Effector CD8-positive, alpha-beta T cell (primary cell): ENCODE data around the gene SGMS2.
A peak's percentile ranks its signal among the peaks of the same experiment; 100 is the strongest.
"Not testable (repeated sequence)": the region's sequence is repeated elsewhere in the genome, so short reads cannot be mapped to it uniquely, and the experiment has no call there.

Source experiments
- DNase-seq: peaks from one replicate; lab custom pipeline; 2025; lab: John Stamatoyannopoulos, UW

The SGMS2 gene

GRCh38 chr4:107913283-107913899, 88.7 kb downstream of the SGMS2 start:
- no peak for DNase-seq

GRCh38 chr4:107915220-107915619, 90.5 kb downstream of the SGMS2 start:
- DNase-seq, result no peak

GRCh38 chr4:107916623-107917022, 91.9 kb downstream of the SGMS2 start:
- no peak for DNase-seq

DNA sequence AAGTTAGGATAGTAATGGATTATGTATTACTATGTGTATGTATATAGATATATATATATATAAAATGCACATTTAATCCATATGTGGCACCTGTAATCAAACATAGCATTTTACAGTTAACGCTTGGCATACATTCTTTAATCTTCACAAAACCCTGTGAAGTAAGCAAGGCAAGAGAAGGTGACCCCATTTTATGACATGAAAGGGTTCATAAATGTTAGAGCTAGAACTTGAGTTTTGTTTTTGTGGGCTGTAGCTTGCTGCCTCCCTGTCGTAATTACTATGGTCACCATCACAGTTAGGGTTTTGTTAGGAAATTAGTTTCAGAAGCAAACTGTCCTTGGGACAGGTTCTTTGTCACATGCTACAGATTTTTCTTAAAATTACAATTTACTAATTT, 92.8 kb downstream of the SGMS2 start:
- no peak for DNase-seq

GRCh38 chr4:107922486-107923473, 98.0 kb downstream of the SGMS2 start:
- DNase-seq, result no peak

- DNase-seq, result not testable (repeated sequence)
These were observed 101.0 kb downstream of the SGMS2 start for GRCh38 chr4:107925713-107926112.

DNA sequence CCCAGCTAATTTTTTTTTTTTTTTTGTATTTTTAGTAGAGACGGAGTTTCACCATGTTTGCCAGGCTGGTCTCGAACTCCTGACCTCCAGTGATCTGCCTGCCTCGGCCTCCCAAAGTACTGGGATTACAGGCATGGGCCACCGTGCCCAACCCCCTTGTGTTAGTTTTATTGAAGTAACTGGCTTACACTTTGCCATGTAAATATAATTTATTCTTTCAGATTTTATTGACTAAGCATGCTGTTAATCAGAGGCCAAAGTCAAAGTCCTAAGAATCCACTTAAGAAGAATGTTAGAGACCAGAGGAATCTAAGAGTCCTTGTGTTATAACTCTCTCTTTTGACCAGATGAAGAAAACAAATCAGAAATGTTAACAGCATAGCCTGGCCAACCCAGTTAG, 102.1 kb downstream of the SGMS2 start:
- DNase-seq, result not testable (repeated sequence)

DNA sequence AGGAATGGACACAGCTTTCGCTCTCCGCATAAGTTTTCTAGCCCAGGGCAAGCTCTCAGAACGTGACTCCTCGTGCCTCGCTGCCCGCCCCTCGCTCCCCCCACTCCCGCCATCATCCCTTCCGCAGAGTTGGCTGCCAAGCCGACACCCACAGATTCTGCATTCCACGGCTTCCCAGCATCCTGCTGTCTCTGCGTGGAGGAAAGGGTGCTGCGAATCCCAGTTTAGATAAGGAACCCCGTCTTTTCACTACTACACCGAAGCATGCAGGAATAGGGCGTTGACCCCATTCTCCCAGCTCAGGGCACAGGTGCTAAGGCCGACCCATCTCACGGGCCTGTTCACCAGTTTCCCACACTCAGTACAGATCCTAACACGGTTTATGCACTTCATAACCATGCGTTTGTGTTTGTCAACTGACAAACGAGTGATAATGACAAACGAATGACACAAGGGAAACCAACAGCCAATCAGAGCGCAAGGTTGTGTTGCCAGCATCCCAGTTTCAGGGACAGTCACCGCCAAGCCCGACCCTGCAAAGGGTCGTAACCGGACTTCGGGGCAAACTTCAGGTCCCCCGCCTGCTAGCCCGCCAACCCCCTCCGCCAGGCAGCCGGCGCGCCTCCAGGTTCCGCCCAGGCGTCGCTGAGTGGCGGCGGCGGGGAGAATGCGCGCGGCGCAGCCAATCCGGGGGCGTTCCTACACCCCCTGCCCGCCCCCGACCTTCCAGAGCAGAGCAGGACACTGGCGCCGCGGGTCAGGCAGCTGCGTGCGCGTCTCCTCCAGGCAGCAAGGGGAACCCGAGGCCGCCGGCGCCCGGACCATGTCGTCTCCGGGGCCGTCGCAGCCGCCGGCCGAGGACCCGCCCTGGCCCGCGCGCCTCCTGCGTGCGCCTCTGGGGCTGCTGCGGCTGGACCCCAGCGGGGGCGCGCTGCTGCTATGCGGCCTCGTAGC, 106.4 kb downstream of the SGMS2 start, which contains the start of gene CYP2U1:
TSS of gene CYP2U1 (plus strand) at position 729 of the 954 bp plus-strand sequence. CDS start at position 824, 95 bp downstream.
- peak; percentile 76 for DNase-seq

- no peak for DNase-seq
These were observed 107.1 kb downstream of the SGMS2 start for GRCh38 chr4:107931775-107932321.

DNA sequence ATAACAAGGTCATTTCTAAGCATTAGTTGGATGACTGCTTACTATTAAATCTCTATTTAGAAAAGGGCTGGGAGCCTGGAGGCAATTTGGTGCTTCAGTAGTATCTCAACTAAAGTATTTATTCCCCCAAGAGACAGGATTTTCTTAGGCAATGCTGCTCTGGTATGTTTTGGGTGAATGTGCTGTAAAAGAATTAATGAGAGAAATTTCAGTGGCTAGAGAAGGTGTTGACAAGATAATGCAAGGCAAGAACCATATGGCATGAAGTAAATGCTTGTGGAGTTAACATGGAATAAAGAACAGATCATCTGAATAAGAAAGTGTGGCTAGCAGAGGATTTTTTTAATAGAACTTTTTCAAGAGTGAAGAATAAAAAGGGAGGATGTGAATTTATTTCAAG, 110.5 kb downstream of the SGMS2 start:
- DNase-seq, result no peak

DNA sequence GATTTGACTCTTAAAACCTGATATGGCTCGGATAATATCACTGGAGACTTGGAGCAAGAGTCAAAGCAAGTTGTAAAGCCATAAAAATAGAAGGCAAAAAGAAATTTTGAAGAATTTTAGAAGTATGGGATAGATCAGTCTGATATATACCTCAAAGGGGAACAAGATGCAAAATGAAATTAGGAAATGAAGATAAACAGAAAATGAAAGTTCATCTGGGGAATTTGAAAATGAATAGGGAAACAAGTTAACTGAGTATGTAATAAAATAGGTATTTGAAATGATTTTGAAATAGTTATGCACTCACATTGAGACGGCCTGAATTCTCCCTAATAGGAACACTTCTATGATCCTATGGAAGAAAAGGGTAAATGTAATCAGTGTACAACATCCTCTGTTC, 112.3 kb downstream of the SGMS2 start:
- no peak for DNase-seq

DNA sequence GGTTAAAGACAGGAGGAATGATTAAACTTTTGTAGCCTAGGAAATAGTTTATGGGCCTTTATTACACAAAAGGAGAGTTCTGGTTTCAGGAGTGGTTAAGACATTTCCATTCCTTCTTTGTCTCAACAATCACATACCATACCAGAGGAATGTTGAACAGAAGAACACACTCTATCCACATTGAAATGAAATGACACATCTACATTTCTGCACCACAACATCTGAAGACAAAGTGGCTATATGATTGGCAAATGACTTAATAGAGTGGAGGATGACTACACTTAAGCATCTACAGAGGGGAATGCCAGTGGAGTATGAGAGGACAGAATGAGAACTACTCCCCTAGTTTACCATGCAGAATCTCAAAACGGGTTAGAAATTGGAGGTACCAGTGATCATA, 114.6 kb downstream of the SGMS2 start:
- no peak for DNase-seq

DNA sequence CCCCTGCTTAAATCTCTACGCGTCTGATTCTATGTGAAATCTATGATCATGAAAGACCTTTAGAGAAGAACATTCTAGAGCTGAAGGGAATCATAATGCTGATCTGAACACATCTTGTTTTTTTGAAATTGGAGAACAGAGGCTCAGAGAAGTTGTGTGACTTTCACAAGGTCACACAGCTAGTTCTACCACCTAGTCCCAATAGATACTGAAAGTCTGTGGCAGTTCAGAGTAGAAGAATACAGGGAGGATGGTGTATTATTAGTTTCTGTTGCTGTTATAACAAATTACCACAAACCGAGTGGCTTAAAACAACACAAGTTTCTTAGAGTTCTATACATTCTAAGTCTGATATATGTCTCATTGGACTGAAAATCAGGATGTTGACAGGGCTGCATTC, 121.1 kb downstream of the SGMS2 start:
- DNase-seq, result no peak

DNA sequence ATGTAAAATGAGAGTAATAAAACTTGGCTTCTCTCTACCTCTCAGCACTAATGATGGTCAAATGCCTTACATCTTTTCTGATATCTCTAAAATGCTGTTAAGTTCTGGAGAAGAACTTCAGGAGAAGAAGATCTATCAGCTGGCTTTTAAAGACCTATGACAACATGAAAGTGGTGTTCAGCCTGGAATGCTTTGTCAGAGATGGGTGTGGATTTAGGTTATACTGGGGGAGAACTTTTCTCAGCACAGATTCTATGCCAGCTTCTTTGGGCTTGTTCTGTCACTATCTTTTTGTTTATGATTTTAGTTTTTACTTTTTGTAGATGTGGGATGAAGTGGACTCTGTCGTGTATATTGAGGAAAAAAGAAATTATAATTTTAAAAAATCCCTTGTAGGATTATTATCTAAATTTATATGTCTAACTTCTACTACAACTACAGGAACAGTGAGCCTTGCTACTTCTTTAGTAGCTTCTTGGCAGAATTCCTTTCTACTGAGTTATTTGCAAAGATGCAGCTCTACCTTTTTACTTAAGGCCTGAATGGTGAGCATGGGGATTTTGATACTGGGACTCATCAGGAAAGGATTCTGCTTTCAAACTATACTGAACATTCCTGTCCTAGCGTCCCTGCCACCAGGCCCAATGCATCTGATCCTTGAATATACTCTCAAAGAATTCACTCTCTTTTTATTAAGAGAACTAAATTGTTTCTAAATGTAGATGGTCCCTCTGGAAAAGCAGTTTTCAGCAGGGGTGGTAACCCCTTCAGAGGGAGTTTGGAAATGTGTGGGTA, 126.2 kb downstream of the SGMS2 start:
- no peak for DNase-seq

- DNase-seq, result no peak
These were observed 126.8 kb downstream of the SGMS2 start for GRCh38 chr4:107951551-107951950.

DNA sequence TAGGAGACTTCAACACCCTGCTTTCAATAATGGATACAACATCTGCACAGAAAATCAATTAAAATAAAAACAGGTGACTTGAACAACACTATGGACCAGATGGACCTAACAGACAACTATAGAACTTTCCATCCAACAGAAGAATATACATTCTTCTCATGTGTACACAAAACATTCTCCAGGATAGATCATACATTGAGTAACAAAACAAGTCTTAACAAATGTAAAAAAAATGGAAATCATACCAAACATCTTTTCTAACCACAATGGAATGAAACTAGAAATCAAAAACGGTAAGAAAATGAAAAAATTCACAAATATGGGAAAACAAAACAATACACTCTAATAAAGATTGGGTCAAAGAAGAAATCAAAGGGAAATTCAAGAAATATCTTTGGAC, 131.3 kb downstream of the SGMS2 start:
- DNase-seq, result no peak
